ENCODE measurements around the gene PDGFRB.

Gene PDGFRB

GRCh38 chr5:150155258-150156026 lies at the start of gene PDGFRB:
TSS of gene PDGFRB (minus strand) at chr5:150155845. CDS start at chr5:150137047, 18,798 bp downstream.
- peak; percentile 28 to 33 for DNase-seq (ENCODE audit: low read depth in 2 of 2)

GRCh38 chr5:150204590-150204960 lies 48.9 kb upstream of the PDGFRB start:
- DNase-seq (ENCODE audit: low read depth in 2 of 2) = no peak

- no peak for DNase-seq (ENCODE audit: low read depth in 2 of 2)
Observed at GRCh38 chr5:150203832-150204589, 48.4 kb upstream of the PDGFRB start.

GRCh38 chr5:150202501-150202900 lies 46.9 kb upstream of the PDGFRB start:
- DNase-seq (ENCODE audit: low read depth in 2 of 2) = no peak

GRCh38 chr5:150197476-150197875 lies 41.8 kb upstream of the PDGFRB start:
- DNase-seq (ENCODE audit: low read depth in 2 of 2) = no peak

GRCh38 chr5:150196986-150197385 lies 41.3 kb upstream of the PDGFRB start:
- no peak for DNase-seq (ENCODE audit: low read depth in 2 of 2)

- no peak for DNase-seq (ENCODE audit: low read depth in 2 of 2)
Observed at GRCh38 chr5:150196514-150196913, 40.9 kb upstream of the PDGFRB start.

- no peak for DNase-seq (ENCODE audit: low read depth in 2 of 2)
Observed at GRCh38 chr5:150195736-150196485, 40.3 kb upstream of the PDGFRB start.

- no peak for DNase-seq (ENCODE audit: low read depth in 2 of 2)
Observed at GRCh38 chr5:150192462-150192861, 36.8 kb upstream of the PDGFRB start.

- DNase-seq (ENCODE audit: low read depth in 2 of 2) = no peak
Observed at GRCh38 chr5:150190987-150191386, 35.3 kb upstream of the PDGFRB start.

GRCh38 chr5:150190503-150190979 lies 34.9 kb upstream of the PDGFRB start:
- no peak for DNase-seq (ENCODE audit: low read depth in 2 of 2)

- DNase-seq (ENCODE audit: low read depth in 2 of 2) = no peak
Observed at GRCh38 chr5:150189728-150190502, 34.3 kb upstream of the PDGFRB start, which contains the start of gene SLC6A7. TSS of gene SLC6A7 (plus strand) at chr5:150190062. CDS start at chr5:150190328, 266 bp downstream.

GRCh38 chr5:150189326-150189725 lies 33.7 kb upstream of the PDGFRB start:
- DNase-seq (ENCODE audit: low read depth in 2 of 2) = no peak

GRCh38 chr5:150188146-150188842 lies 32.6 kb upstream of the PDGFRB start:
- DNase-seq (ENCODE audit: low read depth in 2 of 2) = no peak

GRCh38 chr5:150186897-150187296 lies 31.3 kb upstream of the PDGFRB start:
- no peak for DNase-seq (ENCODE audit: low read depth in 2 of 2)

GRCh38 chr5:150186137-150186536 lies 30.5 kb upstream of the PDGFRB start:
- DNase-seq (ENCODE audit: low read depth in 2 of 2) = no peak

GRCh38 chr5:150184990-150185912 lies 29.6 kb upstream of the PDGFRB start:
- DNase-seq (ENCODE audit: low read depth in 2 of 2) = no peak

- DNase-seq (ENCODE audit: low read depth in 2 of 2) = no peak
Observed at GRCh38 chr5:150184006-150184405, 28.4 kb upstream of the PDGFRB start.

GRCh38 chr5:150183436-150183835 lies 27.8 kb upstream of the PDGFRB start:
- DNase-seq (ENCODE audit: low read depth in 2 of 2) = no peak

GRCh38 chr5:150182774-150183173 lies 27.1 kb upstream of the PDGFRB start:
- DNase-seq (ENCODE audit: low read depth in 2 of 2) = no peak
